ENCODE data around the gene SPRED3.

DNA sequence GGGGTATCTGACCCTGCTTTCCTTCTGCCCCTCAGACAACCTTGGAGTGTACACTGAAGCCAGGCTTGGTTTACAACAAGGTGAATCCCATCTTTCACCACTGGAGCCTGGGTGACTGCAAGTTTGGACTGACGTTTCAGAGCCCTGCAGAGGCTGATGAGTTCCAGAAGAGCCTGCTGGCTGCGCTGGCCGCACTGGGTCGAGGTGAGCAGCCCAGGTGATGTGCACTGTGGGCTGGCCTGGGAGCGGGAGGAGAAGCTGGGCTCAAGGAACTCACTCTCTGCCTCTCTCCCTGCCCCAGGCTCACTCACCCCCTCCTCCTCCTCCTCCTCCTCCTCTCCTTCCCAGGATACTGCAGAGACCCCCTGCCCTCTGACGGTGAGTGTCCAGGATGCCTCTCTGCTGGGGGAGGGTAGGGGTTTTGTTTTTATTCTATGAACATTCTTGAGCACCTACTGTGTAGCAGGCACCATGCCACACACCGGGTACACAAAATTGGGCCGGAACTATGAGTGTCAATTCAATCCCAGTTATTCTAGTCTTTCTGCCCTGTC, 3.5 kb downstream of the SPRED3 start:
- no peak for TF ChIP-seq EZH2 (IDR thresholded peaks at IDR 0.05; ENCODE audit: borderline replicate concordance, low read length)
- TF ChIP-seq, protein P1, sequence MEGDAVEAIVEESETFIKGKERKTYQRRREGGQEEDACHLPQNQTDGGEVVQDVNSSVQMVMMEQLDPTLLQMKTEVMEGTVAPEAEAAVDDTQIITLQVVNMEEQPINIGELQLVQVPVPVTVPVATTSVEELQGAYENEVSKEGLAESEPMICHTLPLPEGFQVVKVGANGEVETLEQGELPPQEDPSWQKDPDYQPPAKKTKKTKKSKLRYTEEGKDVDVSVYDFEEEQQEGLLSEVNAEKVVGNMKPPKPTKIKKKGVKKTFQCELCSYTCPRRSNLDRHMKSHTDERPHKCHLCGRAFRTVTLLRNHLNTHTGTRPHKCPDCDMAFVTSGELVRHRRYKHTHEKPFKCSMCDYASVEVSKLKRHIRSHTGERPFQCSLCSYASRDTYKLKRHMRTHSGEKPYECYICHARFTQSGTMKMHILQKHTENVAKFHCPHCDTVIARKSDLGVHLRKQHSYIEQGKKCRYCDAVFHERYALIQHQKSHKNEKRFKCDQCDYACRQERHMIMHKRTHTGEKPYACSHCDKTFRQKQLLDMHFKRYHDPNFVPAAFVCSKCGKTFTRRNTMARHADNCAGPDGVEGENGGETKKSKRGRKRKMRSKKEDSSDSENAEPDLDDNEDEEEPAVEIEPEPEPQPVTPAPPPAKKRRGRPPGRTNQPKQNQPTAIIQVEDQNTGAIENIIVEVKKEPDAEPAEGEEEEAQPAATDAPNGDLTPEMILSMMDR (conservative IDR thresholded peaks at IDR 0.05 in 1 of 2, IDR thresholded peaks at IDR 0.05 in 1 of 2; ENCODE audit: extremely low read depth in 1 of 2, insufficient read depth in 1 of 2, low read depth in 1 of 2, low read length in 2 of 2) = no peak

Data from mammary epithelial cell (primary cell).